AG09309 (cell line): ENCODE data around the gene SEC63.
"Not testable (repeated sequence)": the region's sequence is repeated elsewhere in the genome, so short reads cannot be mapped to it uniquely, and the experiment has no call there.

Source experiments
- DNase-seq: peaks from one replicate; pipeline ENCODE4 v3.0.0-alpha.2; 2010; ENCODE audit warnings: low read depth
- H3K4me3 ChIP-seq: 2 replicates; pipeline ENCODE4 v1.5.1; 2011; ENCODE audit warnings: mild to moderate bottlenecking, low read depth, low read length, moderate library complexity; ENCODE audit not compliant: control insufficient read depth
- TF ChIP-seq, protein P1 (sequence below): IDR thresholded peaks from 2 replicates; pipeline ENCODE4 v1.5.1; 2011; ENCODE audit warnings: mild to moderate bottlenecking, low read depth, low read length, inconsistent platforms; ENCODE audit not compliant: insufficient read depth, control insufficient read depth; ENCODE audit errors: missing control alignments

SEC63 gene, protein sequence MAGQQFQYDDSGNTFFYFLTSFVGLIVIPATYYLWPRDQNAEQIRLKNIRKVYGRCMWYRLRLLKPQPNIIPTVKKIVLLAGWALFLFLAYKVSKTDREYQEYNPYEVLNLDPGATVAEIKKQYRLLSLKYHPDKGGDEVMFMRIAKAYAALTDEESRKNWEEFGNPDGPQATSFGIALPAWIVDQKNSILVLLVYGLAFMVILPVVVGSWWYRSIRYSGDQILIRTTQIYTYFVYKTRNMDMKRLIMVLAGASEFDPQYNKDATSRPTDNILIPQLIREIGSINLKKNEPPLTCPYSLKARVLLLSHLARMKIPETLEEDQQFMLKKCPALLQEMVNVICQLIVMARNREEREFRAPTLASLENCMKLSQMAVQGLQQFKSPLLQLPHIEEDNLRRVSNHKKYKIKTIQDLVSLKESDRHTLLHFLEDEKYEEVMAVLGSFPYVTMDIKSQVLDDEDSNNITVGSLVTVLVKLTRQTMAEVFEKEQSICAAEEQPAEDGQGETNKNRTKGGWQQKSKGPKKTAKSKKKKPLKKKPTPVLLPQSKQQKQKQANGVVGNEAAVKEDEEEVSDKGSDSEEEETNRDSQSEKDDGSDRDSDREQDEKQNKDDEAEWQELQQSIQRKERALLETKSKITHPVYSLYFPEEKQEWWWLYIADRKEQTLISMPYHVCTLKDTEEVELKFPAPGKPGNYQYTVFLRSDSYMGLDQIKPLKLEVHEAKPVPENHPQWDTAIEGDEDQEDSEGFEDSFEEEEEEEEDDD

DNA sequence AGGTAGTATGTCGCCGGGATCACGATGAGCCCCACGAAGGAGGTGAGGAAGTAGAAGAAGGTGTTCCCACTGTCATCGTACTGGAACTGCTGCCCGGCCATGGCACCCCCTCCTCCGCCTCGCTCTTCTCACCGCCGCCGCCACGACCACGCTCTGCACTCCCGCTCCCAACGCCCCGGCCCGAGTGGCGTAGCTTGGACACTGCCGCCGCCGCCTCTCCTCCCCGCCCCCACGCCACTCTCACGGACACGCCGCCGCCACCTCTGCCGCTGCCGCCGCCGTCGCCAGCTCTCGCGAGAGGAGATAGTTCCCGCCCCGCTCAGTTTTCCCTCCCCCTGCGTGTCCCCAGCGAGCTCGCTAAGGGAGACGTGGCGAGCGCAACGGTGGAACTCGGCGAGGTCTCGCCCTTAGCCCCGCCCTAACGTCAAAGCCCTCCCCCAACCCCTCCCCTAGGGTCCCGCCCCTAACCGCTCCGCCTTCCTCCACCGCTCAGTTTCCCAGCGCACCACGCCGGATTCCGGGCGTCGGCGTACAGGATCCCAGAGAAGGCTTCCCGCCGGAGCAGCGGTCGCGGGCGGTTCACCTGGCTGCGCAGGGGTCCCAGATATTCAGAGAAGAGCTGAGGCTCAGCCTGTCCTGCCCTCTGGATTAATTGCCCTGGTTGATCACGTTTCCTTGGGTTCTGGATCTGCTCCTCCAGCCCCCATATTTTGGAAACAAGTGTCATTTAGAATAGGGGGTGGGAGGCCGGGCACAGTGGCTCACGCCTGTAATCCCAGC is at the start of gene SEC63:
SEC63 (minus strand) TSS at position 300 of the 780 bp plus-strand sequence; CDS start at position 101, 199 bp downstream.
- peak within 1 kb of the TSS; percentile 92 for H3K4me3 ChIP-seq
- TF ChIP-seq, protein P1, sequence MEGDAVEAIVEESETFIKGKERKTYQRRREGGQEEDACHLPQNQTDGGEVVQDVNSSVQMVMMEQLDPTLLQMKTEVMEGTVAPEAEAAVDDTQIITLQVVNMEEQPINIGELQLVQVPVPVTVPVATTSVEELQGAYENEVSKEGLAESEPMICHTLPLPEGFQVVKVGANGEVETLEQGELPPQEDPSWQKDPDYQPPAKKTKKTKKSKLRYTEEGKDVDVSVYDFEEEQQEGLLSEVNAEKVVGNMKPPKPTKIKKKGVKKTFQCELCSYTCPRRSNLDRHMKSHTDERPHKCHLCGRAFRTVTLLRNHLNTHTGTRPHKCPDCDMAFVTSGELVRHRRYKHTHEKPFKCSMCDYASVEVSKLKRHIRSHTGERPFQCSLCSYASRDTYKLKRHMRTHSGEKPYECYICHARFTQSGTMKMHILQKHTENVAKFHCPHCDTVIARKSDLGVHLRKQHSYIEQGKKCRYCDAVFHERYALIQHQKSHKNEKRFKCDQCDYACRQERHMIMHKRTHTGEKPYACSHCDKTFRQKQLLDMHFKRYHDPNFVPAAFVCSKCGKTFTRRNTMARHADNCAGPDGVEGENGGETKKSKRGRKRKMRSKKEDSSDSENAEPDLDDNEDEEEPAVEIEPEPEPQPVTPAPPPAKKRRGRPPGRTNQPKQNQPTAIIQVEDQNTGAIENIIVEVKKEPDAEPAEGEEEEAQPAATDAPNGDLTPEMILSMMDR = no peak
- DNase-seq = peak; percentile 80

DNA sequence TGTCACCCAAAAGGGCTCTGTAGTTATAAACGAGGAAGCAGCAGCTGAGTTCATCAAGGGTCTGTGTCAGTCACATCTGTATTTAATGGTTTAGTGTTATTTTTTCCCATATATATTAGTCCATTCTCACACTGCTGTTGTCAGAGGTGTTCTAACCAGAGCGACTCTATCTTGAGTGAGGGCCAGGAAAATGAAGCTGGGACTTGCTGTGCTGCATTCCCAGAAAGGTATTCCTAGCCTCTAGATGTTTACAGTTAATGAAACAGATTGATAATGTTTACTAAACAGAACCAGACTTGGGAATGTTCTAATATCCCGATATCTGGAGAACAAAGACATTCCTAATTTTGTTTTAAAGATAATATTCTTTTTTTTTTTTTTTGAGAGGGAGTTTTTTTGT is 48.0 kb upstream of the SEC63 start:
- no peak for DNase-seq
- no peak overlapping the region for H3K4me3 ChIP-seq
- TF ChIP-seq, protein P1 = no peak

DNA sequence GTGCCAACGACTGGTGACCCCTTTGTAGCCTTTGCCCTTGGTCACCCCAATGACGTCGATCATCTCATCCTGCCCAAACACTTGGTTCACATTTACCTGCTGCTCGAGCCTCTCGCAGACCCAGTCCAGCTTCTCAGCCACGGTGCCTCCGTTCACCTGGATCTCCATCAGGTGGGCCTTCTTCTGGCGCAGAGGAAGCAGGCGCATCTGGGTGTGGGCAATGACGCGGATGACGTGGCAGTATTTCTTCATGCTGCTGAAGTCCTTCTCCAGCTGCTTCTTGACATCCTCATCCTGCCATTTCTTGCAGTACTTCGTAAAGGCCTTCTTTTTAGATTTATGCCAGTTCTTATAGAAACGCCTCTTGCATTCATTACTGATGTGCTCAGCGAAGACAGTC is 46.9 kb upstream of the SEC63 start:
- H3K4me3 ChIP-seq = no peak overlapping the region
- TF ChIP-seq, protein P1 = no peak
- DNase-seq = no peak

DNA sequence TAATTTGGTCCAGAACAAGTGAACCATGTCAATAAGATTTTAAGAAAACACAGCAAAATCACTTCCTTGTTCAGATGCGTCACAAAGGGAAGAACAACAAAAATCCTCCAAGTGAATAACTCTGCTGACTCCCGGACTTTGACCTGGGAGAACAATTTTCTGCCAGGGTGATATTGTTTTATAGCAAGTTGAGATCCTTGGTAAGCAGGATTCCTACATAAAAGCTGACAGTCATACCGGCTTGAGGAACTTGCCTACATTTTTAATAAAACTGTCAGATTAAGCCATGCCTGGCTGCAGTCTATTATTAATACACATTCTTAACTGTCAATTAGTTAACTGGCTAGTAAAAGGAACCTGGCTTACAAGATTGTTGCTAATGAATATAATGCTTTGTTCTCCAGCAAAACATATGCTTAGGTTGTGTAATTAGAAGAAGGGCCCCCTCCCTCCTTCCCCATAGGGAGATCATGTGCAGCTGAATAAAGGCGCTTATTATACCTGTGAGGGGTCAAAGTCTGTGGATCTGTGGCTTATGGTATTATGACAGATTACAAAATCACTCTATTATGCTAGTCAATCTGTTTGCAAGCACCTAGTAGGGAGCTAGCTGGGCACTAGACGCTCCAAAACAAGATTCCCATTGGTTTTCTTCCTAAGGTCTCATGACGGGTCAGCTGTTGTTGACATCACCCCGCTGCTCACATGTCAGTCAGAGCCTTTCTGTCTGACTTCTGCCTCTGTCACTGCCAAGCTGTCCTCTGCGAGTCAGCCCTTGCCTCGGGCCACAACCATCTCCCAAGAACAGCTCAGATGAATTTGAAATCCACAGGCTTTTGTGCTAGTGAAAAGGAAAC is 44.6 kb upstream of the SEC63 start:
- no peak overlapping the region for H3K4me3 ChIP-seq
- TF ChIP-seq, protein P1 = no peak
- DNase-seq = no peak

DNA sequence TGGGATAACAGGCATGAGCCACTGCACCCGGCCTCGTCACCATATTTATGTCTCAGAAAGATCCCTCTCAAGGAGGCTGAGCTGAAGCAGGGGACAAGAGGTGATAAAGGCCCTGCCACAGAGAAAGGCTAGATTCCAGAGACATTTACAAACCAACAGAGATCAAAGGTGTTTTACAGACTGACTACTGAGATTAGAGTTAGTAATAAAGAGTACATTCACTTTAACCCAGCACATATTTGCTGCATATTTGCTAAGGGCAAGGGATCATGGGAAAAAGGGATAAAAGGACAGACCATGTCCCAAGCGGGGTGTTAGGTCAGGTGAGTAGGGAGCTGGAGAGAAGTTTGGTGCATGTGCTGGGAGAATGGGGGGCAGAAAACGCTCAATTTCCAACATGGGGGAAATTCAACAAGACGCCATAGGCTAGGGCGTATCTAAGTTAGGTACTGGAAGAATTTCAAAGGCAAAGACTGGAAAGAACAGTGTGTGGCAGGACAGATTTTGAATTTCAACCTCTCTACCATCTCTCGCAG is 43.8 kb upstream of the SEC63 start:
- H3K4me3 ChIP-seq = no peak overlapping the region
- DNase-seq = no peak
- TF ChIP-seq, protein P1 = no peak

DNA sequence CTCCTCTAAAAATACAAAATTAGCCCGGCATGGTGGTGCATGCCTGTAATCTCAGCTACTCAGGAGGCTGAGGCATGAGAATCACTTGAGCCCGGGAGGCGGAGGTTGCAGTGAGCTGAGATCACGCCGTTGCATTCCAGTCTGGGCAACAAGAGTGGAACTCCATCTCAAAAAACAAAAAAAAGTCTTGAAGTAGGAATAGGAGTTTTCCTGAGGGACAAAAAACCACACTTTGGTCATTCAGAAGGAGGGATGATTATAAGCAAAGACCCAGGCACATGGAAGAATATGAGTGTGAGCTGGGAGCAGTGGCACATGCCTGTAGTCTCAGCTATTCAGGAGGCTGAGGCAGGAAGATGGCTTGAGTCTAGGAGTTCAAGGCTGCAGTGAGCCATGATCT is 42.3 kb upstream of the SEC63 start:
- DNase-seq, H3K4me3 ChIP-seq: not testable (repeated sequence)
